A204.1 (cell line): ENCODE measurements around the gene CHL1.

Source experiments
- FAIRE-seq: peaks from 2 replicates; lab custom pipeline; 2012; peaks lifted over from hg19 to GRCh38; lab: Jason Lieb, UNC

Gene CHL1

DNA sequence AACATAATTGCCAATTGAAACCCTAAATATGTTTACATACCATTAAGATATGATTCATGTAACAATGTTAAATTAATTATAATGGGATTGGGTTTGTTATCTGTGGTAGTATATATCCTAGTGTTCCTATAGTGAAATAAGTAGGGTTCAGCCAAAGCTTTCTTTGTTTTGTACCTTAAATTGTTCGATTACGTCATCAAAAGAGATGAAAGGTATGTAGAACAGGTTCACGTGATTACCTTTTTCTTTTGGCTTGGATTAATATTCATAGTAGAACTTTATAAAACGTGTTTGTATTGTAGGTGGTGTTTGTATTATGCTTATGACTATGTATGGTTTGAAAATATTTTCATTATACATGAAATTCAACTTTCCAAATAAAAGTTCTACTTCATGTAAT lies 212.4 kb downstream of the CHL1 start:
- FAIRE-seq, result no peak

DNA sequence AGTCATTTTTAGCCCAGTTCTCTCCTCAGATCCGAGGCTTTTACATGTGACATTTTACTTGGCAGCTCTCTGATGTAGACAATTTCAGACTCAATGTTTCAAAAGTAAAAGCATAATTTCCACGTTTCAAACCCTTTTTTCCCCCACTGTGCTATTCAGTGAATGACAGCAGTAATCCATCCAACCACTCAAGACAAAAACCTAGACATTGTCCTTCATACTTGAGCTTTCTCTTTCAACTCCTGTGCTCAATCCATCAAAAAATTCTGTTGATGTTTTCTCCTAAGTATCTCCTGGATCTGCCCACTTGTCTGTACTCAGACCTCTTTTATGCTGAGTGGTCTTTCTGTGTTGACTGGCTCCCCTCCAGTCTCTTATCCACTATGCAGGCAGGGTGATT lies 214.7 kb downstream of the CHL1 start:
- no peak for FAIRE-seq

DNA sequence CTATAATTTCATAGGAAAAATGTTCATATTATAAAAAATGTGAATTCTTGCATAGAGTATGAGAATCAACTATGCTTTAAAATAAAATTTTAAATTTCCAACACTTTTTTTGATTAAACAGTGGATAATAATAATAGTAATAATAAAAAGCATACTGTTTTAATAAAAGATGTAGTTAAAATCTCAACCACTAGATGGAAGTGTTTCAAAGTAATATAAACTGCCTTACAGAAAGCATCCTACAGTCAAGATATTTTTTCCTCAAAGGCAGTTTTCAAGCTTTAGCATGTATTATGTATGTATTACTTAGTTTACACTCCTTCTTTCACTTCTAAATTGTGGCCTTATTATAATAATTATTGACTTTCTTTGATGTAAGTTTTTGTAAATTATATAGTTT lies 217.5 kb downstream of the CHL1 start:
- peak; percentile 95 for FAIRE-seq

DNA sequence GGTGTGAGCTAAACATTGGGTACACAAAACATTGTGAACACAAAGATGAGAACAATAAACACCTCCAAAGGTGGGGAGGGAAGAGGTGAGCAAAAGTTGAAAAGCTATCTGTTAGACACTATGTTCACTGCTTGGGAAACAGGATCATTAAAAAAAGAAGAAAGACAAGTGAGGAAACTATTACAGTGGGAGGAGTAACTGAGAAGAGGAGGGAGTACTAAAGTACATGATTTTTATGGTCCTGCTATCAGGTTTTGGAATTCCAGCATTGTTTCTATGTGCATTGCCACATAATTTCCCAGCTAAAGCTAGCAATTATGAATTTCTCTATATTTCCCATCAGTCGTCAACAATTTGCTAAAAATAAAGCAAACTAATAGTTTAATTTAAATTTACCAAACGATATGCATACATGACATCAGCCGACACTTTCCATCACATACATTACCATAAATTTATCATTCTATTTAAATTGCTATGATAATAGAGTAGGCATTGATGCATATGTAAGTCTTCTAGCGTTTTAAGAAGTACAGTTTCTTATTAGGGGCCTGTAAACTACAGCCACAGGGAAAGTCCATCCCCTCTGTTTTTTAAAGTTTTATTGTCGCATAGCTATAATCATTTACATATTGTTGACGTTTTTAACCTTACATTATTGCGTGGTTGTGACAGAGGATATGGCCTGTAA lies 221.8 kb downstream of the CHL1 start:
- FAIRE-seq, result no peak

DNA sequence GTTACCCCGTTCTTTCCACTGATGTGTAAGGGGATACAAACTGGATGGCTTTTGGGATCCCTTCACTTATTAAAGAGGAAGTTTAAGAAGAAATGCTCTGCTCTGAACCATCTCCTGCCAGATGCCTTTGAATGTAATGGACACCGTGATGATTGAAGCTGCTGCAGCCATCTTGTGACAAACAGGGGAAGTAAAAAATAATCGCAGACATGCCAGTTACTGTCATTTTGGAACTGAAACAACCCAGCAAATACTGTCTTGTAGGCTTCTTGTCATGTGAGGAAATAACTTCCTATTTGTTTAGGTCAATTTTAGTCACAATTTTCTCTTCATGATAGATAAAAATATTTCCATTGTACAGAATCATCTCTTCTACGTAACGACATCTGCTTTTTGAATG lies 224.0 kb downstream of the CHL1 start:
- FAIRE-seq, result no peak

DNA sequence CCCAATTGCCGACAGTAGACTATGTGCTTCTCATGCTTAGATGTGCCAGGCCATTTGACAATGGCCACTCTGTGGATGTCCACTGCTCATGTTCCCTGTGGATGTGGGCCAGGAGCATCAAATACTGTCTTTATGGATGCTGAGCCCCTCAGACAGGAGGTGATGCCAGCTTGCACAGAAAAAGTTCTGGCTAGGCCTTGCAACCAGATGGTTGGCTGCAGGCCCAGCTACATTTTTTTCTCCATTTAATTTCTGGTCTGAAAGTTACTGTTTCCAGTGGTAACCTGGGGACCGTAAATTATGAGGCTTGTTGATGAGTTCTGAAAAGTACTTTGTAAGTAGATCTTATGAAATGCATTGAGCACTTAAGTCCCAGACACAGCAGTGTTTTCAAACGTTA lies 228.5 kb downstream of the CHL1 start:
- no peak for FAIRE-seq

DNA sequence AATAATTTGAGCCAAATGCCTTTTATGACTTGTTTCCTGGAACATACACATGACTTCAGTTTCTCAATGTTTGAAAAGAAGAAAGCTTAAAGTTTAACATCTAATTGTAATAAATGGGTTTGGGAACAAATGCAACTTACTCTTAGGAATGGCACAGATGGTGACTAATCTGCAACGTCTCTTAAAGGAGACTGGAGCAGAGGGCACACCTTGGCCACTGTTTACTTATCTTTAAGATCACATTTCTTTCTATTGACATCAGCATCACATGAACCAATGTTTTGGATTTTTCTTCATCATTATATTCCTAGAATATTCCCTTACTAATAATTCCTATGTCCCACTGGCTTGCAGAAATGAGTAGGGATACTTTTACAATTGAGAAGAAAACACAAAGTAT lies 229.5 kb downstream of the CHL1 start:
- no peak for FAIRE-seq

DNA sequence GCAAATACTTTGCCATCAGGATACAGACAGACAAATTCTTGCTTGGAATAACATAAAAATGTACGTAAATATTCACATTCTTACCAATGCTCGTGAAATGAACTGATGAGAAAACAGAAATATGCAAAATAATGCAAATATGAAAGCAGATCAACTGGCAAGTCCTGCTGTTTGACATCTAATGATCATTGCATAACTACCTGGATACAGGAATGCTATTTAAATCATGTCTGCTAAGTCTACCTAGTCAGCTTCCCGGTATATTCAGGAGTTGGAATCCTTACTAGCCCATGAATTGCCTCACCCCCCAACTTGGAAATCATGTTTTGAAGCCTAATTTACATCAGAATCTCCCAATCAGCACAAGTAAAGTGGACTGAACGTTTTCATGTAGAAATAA lies 230.6 kb downstream of the CHL1 start:
- no peak for FAIRE-seq

DNA sequence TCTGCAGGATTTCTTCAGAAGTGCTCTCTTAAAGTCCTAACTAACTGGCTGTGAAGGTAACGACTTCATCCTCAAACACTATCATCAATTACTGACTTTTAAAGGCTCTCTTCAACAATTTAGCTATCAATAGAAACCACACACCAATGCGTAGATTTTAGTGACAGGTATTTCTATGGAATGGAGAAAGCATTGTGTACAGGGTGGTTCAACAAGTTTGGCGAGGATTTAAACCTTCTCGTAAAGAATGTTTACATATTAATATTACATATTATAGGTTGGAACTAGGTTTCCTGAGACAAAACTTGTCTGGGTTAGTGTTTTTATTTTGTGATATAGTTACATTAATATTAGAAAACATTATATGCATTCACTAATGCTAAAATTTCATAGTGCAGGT lies 233.6 kb downstream of the CHL1 start:
- no peak for FAIRE-seq

DNA sequence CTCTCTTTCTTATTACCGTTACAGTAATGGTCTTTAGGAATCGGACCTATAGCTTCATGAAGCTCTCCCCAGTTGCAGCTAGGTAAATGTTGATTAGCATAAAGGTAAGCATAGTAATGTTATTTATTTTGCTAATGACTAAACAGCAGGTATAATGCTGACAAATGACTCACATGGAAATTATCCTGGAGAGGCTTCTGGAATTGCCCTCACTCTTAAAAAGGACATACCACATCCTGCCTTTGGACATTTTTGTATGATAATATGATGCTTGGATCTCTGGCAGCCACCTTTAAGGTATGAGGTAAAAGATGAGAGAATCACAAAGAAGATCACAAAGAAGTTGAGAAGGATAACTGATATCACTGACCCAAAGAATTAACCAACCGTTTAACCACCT lies 238.6 kb downstream of the CHL1 start:
- FAIRE-seq, result no peak

DNA sequence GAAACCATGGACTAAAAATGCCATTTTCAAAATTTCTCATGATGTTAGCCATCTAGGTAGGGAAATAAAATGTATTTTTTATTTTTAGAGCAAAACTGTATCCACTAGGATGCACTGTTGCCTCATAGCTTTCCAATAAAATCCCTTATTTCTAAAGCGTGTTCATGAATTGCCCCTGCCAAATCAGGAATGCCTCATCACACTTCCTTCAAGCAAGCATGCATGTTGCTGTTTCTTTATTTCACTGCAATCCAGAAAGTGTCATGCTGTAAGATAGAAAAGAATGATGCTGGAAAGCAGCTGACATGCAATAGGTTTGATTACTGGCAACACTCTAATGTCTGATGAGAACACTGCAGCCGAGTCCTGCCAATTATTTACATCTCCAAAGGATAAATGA lies 239.5 kb downstream of the CHL1 start:
- FAIRE-seq, result no peak

DNA sequence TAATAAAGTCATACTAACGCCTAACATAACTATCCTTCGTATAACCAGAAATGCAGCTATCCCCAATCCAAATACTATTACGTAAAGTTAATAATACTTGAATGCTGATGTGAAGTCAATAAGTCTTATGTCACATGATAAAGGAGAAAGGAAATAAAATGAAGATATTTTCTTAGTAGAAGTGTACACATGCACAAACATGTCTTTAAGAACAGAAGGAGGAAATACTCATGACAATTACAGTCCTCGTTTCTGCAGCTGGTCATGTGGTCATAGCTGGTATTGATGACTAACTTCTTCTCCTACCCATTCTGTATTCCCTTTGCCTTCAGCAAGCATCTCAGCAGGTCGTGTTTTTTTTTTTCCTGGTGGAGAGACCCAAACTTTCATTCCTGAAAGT lies 244.3 kb downstream of the CHL1 start:
- FAIRE-seq, result no peak

DNA sequence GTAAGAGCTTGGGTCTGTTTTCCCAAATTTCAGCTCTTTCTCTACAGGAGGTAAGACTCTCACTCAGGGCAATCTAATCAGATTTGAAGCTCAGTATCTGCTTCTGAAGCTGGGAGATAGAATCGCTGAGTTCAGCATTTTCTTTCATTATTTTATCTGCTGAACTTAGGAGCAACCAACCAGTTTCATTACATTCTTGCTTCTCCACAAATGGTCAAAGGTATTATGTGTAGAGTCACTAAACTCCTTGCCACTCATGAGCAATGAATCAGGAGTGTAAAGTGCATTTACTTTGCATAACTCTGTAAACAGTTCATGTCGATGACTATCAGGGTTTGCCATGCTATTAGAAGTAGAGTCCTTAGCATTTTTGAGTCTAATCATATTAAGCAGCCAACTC lies 249.4 kb downstream of the CHL1 start:
- FAIRE-seq, result no peak

DNA sequence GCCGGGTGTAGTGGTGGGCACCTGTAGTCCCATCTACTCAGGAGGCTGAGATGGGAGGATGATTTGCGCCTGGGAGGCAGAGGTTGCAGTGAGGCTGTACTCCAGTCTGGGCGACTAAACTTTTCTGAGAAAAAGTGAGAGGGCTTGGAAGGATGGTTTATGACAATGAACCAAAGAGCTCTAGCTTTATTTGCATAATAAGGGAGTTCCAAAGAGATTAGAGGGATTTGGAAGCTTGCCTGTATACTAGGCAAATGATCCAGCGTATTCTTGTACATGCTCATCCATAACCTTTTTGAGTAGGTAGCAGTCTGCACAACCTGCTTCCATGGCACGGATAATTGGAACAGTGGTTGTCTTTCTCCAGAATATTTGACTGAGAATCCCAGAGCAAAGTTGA lies 251.1 kb downstream of the CHL1 start:
- no peak for FAIRE-seq

DNA sequence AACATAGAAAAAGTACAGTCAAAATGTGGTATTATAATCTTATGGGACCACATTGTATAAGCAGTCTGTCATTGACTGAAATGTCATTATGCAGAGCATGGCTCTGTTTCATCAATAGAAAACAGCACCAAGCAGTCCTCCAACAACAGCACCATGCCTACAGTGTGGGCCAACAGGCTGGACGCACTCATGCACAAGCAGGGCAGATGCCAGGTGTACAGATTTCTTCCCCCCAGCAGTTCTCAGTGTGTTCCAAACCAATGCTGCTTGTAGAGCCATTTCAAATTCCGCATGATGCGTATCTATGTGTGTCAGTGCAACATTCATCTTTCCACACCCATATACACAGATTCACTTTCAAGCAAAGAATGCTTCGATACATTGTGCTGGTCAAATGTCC lies 253.1 kb downstream of the CHL1 start:
- no peak for FAIRE-seq

DNA sequence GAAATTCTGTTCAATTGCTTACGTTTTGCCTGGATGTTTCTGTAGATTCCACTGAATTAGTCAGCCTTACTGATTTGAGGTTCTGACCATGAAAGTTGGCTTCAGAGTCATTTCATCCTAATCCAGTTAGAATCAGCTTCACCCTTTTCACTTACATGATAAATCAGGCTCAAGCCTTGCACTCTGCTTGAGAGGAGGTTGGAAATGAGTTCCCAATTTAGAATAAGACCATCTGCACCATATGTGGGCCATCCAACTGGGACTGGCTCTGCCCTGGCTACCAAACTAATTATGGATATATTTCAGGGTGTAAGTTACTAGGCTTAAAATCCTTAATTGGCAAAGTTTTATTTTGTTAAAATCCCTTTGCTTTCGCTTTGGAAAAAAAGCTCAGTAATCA lies 255.7 kb downstream of the CHL1 start:
- FAIRE-seq, result no peak

DNA sequence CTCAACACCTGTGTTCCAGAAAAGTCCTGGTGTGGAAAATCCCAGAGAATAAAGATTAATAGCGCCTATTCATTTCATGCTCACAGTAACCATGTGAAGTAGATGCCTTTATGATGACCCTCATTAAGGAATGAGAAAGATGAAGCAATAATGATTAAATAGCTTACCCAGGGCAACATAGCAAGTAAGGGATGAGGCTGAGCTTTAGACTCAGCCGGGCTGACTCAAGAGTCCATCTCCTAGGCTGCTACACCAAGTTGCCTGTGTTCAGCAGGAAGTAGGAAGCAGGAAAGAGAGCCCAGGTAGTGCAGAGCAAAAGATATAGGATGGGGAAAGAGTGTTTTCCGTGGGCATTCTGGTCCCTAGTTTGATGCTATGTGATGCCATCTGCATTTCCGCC lies 256.5 kb downstream of the CHL1 start:
- FAIRE-seq, result no peak

DNA sequence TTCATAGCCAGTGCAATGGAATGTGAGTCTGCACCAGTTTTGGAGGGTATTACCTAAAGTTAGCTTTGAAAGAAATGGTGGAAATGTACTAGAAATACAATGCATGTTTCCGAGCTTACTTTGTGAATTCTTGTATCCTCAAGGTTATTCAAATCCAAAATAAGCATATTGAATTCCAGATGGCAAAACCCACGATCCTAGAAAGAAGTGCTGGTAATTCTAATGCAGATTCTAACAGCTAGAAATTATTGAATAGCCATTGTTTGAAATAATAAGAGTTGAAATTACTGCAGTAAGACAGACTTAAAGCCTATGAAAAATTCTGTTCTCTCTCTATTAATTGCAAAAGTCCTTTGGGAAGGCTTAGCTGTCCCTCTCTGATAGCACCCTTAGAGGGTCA lies 258.4 kb downstream of the CHL1 start:
- no peak for FAIRE-seq

DNA sequence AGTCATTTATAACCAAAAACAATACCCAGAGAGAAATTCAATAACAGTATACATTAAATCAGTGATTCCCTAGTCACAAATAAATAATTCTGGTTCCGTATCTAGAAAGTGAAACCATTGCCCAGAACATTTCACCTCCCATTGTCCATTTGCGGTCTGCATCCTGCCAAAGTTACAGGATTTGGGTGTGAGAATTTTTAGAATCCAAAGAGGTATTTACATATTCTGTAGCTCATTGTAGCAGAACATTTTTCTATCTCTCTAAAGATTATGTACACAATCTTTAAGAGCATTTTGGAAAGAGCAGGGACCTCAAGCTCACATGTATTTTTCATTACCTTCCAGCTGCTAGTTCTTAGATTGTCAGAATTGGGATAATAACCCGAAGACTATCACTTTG lies 261.6 kb downstream of the CHL1 start:
- no peak for FAIRE-seq

DNA sequence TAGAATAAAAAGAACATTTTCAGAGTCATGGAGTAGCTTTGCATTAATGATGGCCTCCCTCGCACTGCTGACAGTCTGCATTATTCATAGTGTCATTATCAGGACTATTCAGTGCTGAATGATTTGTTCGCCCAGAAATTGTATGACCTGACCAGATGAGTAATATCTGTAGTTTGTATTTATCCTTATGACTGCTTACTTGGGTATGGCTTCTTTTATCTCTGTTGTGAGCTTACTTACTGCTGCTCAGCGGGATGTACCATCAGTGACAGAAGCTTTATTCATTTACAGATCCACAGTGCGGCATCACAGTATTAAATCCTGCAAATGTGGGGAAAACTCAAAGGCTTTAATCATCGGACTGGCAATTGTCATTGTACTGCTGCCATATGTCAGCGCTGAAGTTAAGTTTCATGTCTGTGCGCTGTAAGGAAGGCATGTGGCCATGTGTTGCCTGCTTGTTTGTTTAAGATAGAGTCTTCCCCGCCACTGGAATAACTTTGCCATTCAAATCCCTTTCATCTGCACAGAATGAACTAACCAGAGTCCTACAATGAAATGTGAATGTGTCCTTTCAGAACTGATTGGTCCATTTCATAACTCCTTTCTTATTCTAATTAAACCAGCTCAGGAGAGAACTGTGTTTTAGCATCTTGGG lies 262.2 kb downstream of the CHL1 start:
- FAIRE-seq, result no peak
